Effector memory CD8-positive, alpha-beta T cell (primary cell): ENCODE measurements around the gene ZNF480.

Experiments used
- ATAC-seq: fragments of 150-1000 bp; cut with Tn5 transposase; replicated peaks from 2 replicates; pipeline ENCODE4 v1.10.0; 2021; ENCODE audit warnings: mild to moderate bottlenecking, moderate library complexity
- DNase-seq, 3 experiments: peaks; one replicate each; pipeline ENCODE4 v3.0.0; 2021
- H3K27ac Mint-ChIP-seq, 2 donors: one replicate each; pipeline ENCODE4 v1.8.0; 2022; ENCODE audit warnings: mild to moderate bottlenecking in 2 of 2, mixed read lengths in 2 of 2, moderate library complexity in 2 of 2
- H3K27me3 Mint-ChIP-seq, 2 donors: one replicate each; pipeline ENCODE4 v1.8.0; 2022; ENCODE audit warnings: mixed read lengths in 2 of 2
- H3K36me3 Mint-ChIP-seq: one replicate; pipeline ENCODE4 v1.8.0; 2022; ENCODE audit warnings: mild to moderate bottlenecking, moderate library complexity, mixed read lengths; ENCODE audit not compliant: insufficient read depth
- H3K4me1 Mint-ChIP-seq, 2 donors: one replicate each; pipeline ENCODE4 v1.8.0; 2022; ENCODE audit warnings: low read depth in 2 of 2, mixed read lengths in 2 of 2
- H3K4me3 Mint-ChIP-seq, 2 donors: one replicate each; pipeline ENCODE4 v1.8.0; 2022; ENCODE audit warnings: mild to moderate bottlenecking in 2 of 2, mixed read lengths in 2 of 2, moderate library complexity in 2 of 2
- H3K9me3 Mint-ChIP-seq, 2 donors: one replicate each; pipeline ENCODE4 v1.8.0; 2022; ENCODE audit warnings: mixed read lengths in 2 of 2

Gene ZNF480

DNA sequence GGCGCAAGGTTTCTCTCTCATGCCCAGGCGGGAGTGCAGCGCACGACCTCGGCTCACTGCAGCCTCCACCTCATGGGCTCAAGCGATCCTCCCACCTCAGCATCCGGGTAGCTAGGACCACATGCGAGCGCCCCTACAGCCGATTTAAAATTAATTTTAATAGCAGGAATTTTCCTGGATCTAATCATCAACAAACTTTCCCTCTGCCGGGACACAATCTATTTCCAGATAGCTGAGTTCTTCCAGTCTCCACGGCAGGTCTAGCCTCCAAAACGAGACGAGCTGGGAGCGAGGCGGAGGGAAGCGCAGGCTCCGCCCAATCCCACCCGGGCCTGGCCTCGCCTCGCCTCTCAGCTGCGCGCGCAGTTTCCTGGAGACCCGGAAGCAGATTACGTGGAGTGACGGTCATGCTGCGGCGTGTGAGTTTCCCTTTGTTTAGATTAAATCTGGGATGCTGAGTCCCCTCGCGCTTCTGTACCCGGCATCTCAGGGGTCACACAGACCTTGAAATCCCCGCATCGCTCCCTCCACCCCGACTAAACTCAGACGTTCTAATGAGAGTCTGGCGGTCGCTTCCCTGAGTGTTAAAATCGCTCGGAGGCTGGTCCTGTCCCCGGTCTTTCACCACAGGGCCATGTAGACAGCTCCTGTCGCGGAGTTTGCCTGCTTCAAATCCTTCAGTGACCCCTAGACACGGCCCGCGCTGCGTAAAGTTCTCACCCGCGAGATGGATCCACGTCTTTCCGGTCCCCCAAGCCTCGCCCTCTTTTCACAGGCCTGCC is 72.8 kb downstream of the ZNF480 start, which contains the start of gene ZNF880:
ZNF880 (plus strand) TSS at position 365 of the 782 bp plus-strand sequence; CDS start at position 408, 43 bp downstream.
- H3K36me3 Mint-ChIP-seq: peaks cover 30% of the 10 kb centered on the region
- peaks cover 6 to 13% of the 10 kb centered on the region in 2 donors for H3K9me3 Mint-ChIP-seq
- peaks cover 8 to 9% of the 10 kb centered on the region in 2 donors for H3K4me1 Mint-ChIP-seq
- H3K4me3 Mint-ChIP-seq: peak within 1 kb of the TSS; percentile 90 to 97
- no peaks in the 10 kb centered on the region for H3K27me3 Mint-ChIP-seq
- peak; percentile 93 for ATAC-seq
- DNase-seq: peak; percentile 86 to 90 (median 86)
- peak within 1 kb of the TSS; percentile 96 to 100 for H3K27ac Mint-ChIP-seq

DNA sequence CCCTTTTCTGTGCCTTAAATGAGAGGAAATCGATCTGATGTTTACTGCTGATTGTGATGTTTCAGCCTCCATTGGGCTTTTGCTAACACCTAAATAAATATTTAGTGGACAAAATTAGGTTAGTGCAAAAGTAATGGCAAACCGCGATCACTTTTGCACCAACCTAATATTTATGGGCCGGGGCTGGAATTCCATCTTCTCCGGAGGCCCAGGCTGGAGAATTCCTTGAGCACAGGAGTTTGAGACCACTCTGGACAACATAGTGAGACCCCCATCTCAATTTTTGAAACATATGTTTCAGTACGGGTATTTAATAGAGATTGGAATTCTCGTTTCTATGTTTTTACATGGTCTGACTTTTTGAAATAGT is 73.4 kb downstream of the ZNF480 start:
- H3K27ac Mint-ChIP-seq: peak overlapping the region; percentile 96 to 100
- H3K27me3 Mint-ChIP-seq: no peaks in the 10 kb centered on the region
- ATAC-seq: no peak
- H3K36me3 Mint-ChIP-seq: peaks cover 36% of the 10 kb centered on the region
- H3K9me3 Mint-ChIP-seq: peaks cover 6 to 10% of the 10 kb centered on the region in 2 donors
- peaks cover 8 to 9% of the 10 kb centered on the region in 2 donors for H3K4me1 Mint-ChIP-seq
- peak overlapping the region; percentile 90 to 97 for H3K4me3 Mint-ChIP-seq
- no peak for DNase-seq
